T-helper 1 cell (primary cell): ENCODE results near the gene CALML6.
"Not testable (repeated sequence)": the region's sequence is repeated elsewhere in the genome, so short reads cannot be mapped to it uniquely, and the experiment has no call there.

Experiments
- DNase-seq, 5 donors: peaks; one replicate each; pipeline ENCODE4 v3.0.0-alpha.2; 2012 to 2020

Gene CALML6

GRCh38 chr1:1925437-1926345 is 10.6 kb downstream of the CALML6 start:
- no peak for DNase-seq

GRCh38 chr1:1926346-1926811 is 11.3 kb downstream of the CALML6 start:
- no peak for DNase-seq

GRCh38 chr1:1926886-1927660 is 12.0 kb downstream of the CALML6 start:
- DNase-seq = no peak

GRCh38 chr1:1927751-1928150 is 12.7 kb downstream of the CALML6 start:
- DNase-seq = no peak

GRCh38 chr1:1928231-1929101 is 13.4 kb downstream of the CALML6 start:
- DNase-seq = no peak

- no peak for DNase-seq
These were observed 14.1 kb downstream of the CALML6 start for GRCh38 chr1:1929102-1929638.

GRCh38 chr1:1929639-1930545 is 14.8 kb downstream of the CALML6 start:
- DNase-seq = no peak

GRCh38 chr1:1934848-1935247 is 19.8 kb downstream of the CALML6 start:
- not testable (repeated sequence) for DNase-seq

GRCh38 chr1:1937061-1937460 is 22.0 kb downstream of the CALML6 start:
- no peak for DNase-seq

- no peak for DNase-seq
These were observed 22.7 kb downstream of the CALML6 start for GRCh38 chr1:1937549-1938275.

- DNase-seq = no peak
These were observed 23.2 kb downstream of the CALML6 start for GRCh38 chr1:1938276-1938573.

- no peak for DNase-seq
These were observed 23.7 kb downstream of the CALML6 start for GRCh38 chr1:1938613-1939295.

GRCh38 chr1:1939296-1940122 is 24.4 kb downstream of the CALML6 start:
- no peak for DNase-seq

- DNase-seq = no peak
These were observed 25.0 kb downstream of the CALML6 start for GRCh38 chr1:1940123-1940425.

- no peak for DNase-seq
These were observed 26.3 kb downstream of the CALML6 start for GRCh38 chr1:1941211-1941841.

- DNase-seq = no peak
These were observed 27.1 kb downstream of the CALML6 start for GRCh38 chr1:1941868-1942752.

- DNase-seq = no peak
These were observed 27.9 kb downstream of the CALML6 start for GRCh38 chr1:1942753-1943656.
